B cell (primary cell): ENCODE measurements around the gene RRP1. TPM values are rescaled to one million over a fixed set of nuclear protein-coding genes. Genes with fewer than 3 reads are reported as not detected.

Experiments used
- ATAC-seq: fragments of 200-7000 bp; cut with Tn5 transposase; one replicate; pipeline ENCODE4 v1.10.0; 2021; ENCODE audit warnings: low read depth, mild to moderate bottlenecking, moderate number of reproducible peaks, moderate library complexity
- CTCF ChIA-PET: fragments of 350-600 bp; sonication (Branson Sonifier 250); formaldehyde crosslinking; loops from one replicate; lab custom pipeline; 2021; ENCODE audit warnings: antibody characterized with exemption, inconsistent platforms; lab: Charles Lee
- POLR2A ChIA-PET: fragments of 350-600 bp; sonication (Branson Sonifier 250); formaldehyde crosslinking; loops from one replicate; lab custom pipeline; 2021; ENCODE audit warnings: antibody characterized with exemption; lab: Charles Lee
- DNase-seq: peaks from one replicate; pipeline ENCODE4 v3.0.0; 2013
- H2AFZ ChIP-seq: 2 replicates; pipeline ENCODE4 v1.6.1; 2012; ENCODE audit warnings: mild to moderate bottlenecking, low read depth, low read length; ENCODE audit not compliant: insufficient read depth, poor library complexity, severe bottlenecking
- H3K27ac ChIP-seq, 2 donors: 1 replicate in 1 of 2; 2 replicates in 1 of 2; pipeline ENCODE4 v1.5.1; 2012 to 2013; ENCODE audit warnings: low read length in 2 of 2, mild to moderate bottlenecking in 2 of 2, moderate library complexity in 1 of 2
- H3K27me3 ChIP-seq, 4 experiments: fragments of 200-600 bp in 1 of 4; sonication (generic) in 1 of 4; replicated peaks in 1 of 4; 1 replicate in 2 of 4; 2 replicates in 2 of 4; pipeline versions ENCODE4 v1.6.1 to v1.7.0; 2013 to 2016; ENCODE audit warnings: low read length in 3 of 4, mild to moderate bottlenecking in 2 of 4, mixed read lengths in 1 of 4, moderate library complexity in 1 of 4; ENCODE audit not compliant: insufficient read depth in 4 of 4, control insufficient read depth in 3 of 4; ENCODE audit errors: control extremely low read depth in 1 of 4
- H3K36me3 ChIP-seq, 2 experiments: replicated peaks in 1 of 2; 1 replicate in 1 of 2; 2 replicates in 1 of 2; pipeline versions ENCODE4 v1.6.1 to v1.7.1; 2013; ENCODE audit warnings: low read length in 1 of 2; ENCODE audit not compliant: insufficient read depth in 2 of 2, control insufficient read depth in 1 of 2; ENCODE audit errors: control extremely low read depth in 1 of 2, extremely low read depth in 1 of 2
- H3K4me1 ChIP-seq, 2 donors: fragments of 200-600 bp in 1 of 2; sonication (generic) in 1 of 2; 1 replicate in 1 of 2; 2 replicates in 1 of 2; pipeline versions ENCODE4 v1.5.1 to v1.6.1; 2013 to 2017; ENCODE audit warnings: low read length in 2 of 2; ENCODE audit not compliant: control insufficient read depth in 2 of 2, insufficient read depth in 2 of 2
- H3K4me2 ChIP-seq: replicated peaks from 2 replicates; pipeline ENCODE3; 2012; ENCODE audit warnings: mild to moderate bottlenecking, low read depth, low read length; ENCODE audit not compliant: poor library complexity, severe bottlenecking
- H3K4me3 ChIP-seq, 5 experiments: fragments of 200-600 bp in 1 of 5; sonication (generic) in 1 of 5; 1 replicate in 3 of 5; 2 replicates in 2 of 5; pipeline versions ENCODE4 v1.5.1 to v1.7.0; 2011 to 2016; ENCODE audit warnings: low read length in 4 of 5, mild to moderate bottlenecking in 4 of 5, low read depth in 2 of 5, control low read depth in 1 of 5, moderate library complexity in 1 of 5; ENCODE audit not compliant: insufficient read depth in 1 of 5; ENCODE audit errors: control extremely low read depth in 1 of 5, extremely low read depth in 1 of 5
- H3K79me2 ChIP-seq: fragments of 200-600 bp; sonication (generic); one replicate; pipeline ENCODE4 v1.6.0; 2016; ENCODE audit warnings: low read length; ENCODE audit not compliant: control insufficient read depth, insufficient read depth
- H3K9ac ChIP-seq: fragments of 200-600 bp; sonication (generic); 2 replicates; pipeline ENCODE4 v1.6.1; 2017; ENCODE audit warnings: mild to moderate bottlenecking, low read length, moderate library complexity
- H3K9me3 ChIP-seq, 3 donors: one replicate each; pipeline versions ENCODE4 v1.6.1 to v1.7.1; 2013; ENCODE audit warnings: low read length in 2 of 3; ENCODE audit not compliant: control insufficient read depth in 2 of 3, insufficient read depth in 1 of 3; ENCODE audit errors: control extremely low read depth in 1 of 3
- H4K20me1 ChIP-seq: 2 replicates; pipeline ENCODE4 v1.6.0; 2012; ENCODE audit warnings: mild to moderate bottlenecking, low read length; ENCODE audit not compliant: insufficient read depth, control insufficient read depth, poor library complexity, severe bottlenecking
- H3K27ac Mint-ChIP-seq: one replicate; pipeline ENCODE4 v1.8.0; 2021; ENCODE audit warnings: mixed read lengths
- H3K27me3 Mint-ChIP-seq: one replicate; pipeline ENCODE4 v1.8.0; 2021; ENCODE audit warnings: mixed read lengths
- H3K4me1 Mint-ChIP-seq: one replicate; pipeline ENCODE4 v1.8.0; 2021; ENCODE audit warnings: mixed read lengths
- H3K4me3 Mint-ChIP-seq: one replicate; pipeline ENCODE4 v1.8.0; 2021; ENCODE audit warnings: mixed read lengths
- H3K9me3 Mint-ChIP-seq: one replicate; pipeline ENCODE4 v1.8.0; 2022; ENCODE audit warnings: mixed read lengths; ENCODE audit not compliant: insufficient read depth
- CTCF ChIP-seq: fragments of 200-600 bp; IDR thresholded peaks from one replicate; pipeline ENCODE4 v1.8.0; 2022; ENCODE audit warnings: antibody characterized with exemption, mild to moderate bottlenecking
- EZH2 ChIP-seq: IDR thresholded peaks from 2 replicates; pipeline ENCODE4 v1.6.1; 2012; ENCODE audit warnings: borderline replicate concordance, low read depth, mild to moderate bottlenecking, moderate library complexity, low read length; ENCODE audit not compliant: insufficient read depth, poor library complexity, severe bottlenecking
- WGBS: methylation state at CpG from one replicate; pipeline ENCODE4 v1.1.5; 2013; ENCODE audit warnings: missing lambda C conversion rate; ENCODE audit not compliant: insufficient coverage; 5-methylcytosine and 5-hydroxymethylcytosine counted together
- intact Hi-C: fragments of 100-400 bp; cut with micrococcal nuclease; formaldehyde crosslinking; loops from one replicate; pipeline ENCODE4 v1.10.0; 2022
- polyA plus RNA-seq: library from polyadenylated mRNA; depleted of rRNA; stranded (reverse); fragments of >200 nt; gene quantifications from 2 replicates; pipeline ENCODE4 v1.2.3, GENCODE V29; 2012
- total RNA-seq, 2 donors: library from RNA; stranded (reverse); fragments of 120-200 nt in 1 of 2; gene quantifications; 1 replicate in 1 of 2; 2 replicates in 1 of 2; pipeline versions ENCODE4 v1.2.3 to v1.2.4, GENCODE V29; 2013 to 2022

The RRP1 gene
- total and polyA plus RNA-seq, 2 donors (not counting 1 experiment from before 2014, with no cell fraction given), result 9.6 to 27.8 TPM

- 98% methylated on average over 14 of the region's 17 CpGs for WGBS
- Histone ChIP-seq H3K4me3 (no peak overlapping the region), H3K9ac (no peak overlapping the region), H3K36me3 (peaks cover 1 to 22% of the 10 kb centered on the region in 2 experiments), H3K4me1 (no peaks in the 10 kb centered on the region), H3K9me3 (no peaks in the 10 kb centered on the region), H3K27me3 (no peaks in the 10 kb centered on the region), H3K27ac (no peak overlapping the region), H2AFZ (no peak overlapping the region), H4K20me1 (no peaks in the 10 kb centered on the region), H3K79me2 (no peaks in the 10 kb centered on the region), H3K4me2 (no peak overlapping the region)
- Mint-ChIP-seq H3K4me1 (no peaks in the 10 kb centered on the region), H3K9me3 (no peaks in the 10 kb centered on the region), H3K27me3 (no peaks in the 10 kb centered on the region), H3K4me3 (no peak overlapping the region), H3K27ac (no peak overlapping the region)
- CTCF ChIA-PET, result no interaction called here
- DNase-seq (no peak), ATAC-seq (no peak)
- TF ChIP-seq CTCF (no peak), EZH2 (no peak)
- intact Hi-C loops, result no loop called here
- POLR2A ChIA-PET, result no interaction called here
Observed at GRCh38 chr21:43748622-43749021, 40.8 kb upstream of the RRP1 start.

- TF ChIP-seq CTCF (no peak), EZH2 (no peak)
- H3K4me1 ChIP-seq, result no peaks in the 10 kb centered on the region
- no peak overlapping the region for H3K27ac ChIP-seq
- 74% methylated on average over 16 of the region's 18 CpGs for WGBS
- no peak overlapping the region for H3K4me2 ChIP-seq
- Mint-ChIP-seq H3K4me1 (no peaks in the 10 kb centered on the region), H3K27ac (no peak overlapping the region), H3K4me3 (no peak overlapping the region), H3K27me3 (no peaks in the 10 kb centered on the region), H3K9me3 (no peaks in the 10 kb centered on the region)
- no peaks in the 10 kb centered on the region for H4K20me1 ChIP-seq
- H3K27me3 ChIP-seq, result no peaks in the 10 kb centered on the region
- H3K79me2 ChIP-seq, result no peaks in the 10 kb centered on the region
- H3K4me3 ChIP-seq, result no peak overlapping the region
- CTCF ChIA-PET, result no interaction called here
- no peak overlapping the region for H3K9ac ChIP-seq
- intact Hi-C loops, result no loop called here
- peaks cover 0 to 24% of the 10 kb centered on the region in 2 experiments for H3K36me3 ChIP-seq
- no peak for ATAC-seq
- POLR2A ChIA-PET, result no interaction called here
- H3K9me3 ChIP-seq, result peaks cover 0 to 4% (median 0%) of the 10 kb centered on the region in 3 donors
- no peak for DNase-seq
- H2AFZ ChIP-seq, result no peak overlapping the region
Observed at GRCh38 chr21:43749651-43750262, 39.6 kb upstream of the RRP1 start.
